GM12873 (cell line): ENCODE data around the gene RABGAP1L.

Experiments used
- CTCF ChIP-seq: IDR thresholded peaks from 2 replicates; pipeline ENCODE4 v1.5.1; 2012; ENCODE audit warnings: low read depth, mild to moderate bottlenecking, moderate library complexity, low read length, control low read depth; ENCODE audit not compliant: insufficient read depth; ENCODE audit errors: missing control alignments

Gene RABGAP1L

GRCh38 chr1:174534789-174535188 is 375.5 kb downstream of the RABGAP1L start:
- TF ChIP-seq CTCF = no peak

- no peak for TF ChIP-seq CTCF
These were observed 375.9 kb downstream of the RABGAP1L start for GRCh38 chr1:174535207-174535606.

GRCh38 chr1:174550296-174550695 is 391.0 kb downstream of the RABGAP1L start:
- TF ChIP-seq CTCF = no peak

GRCh38 chr1:174556392-174556791 is 397.1 kb downstream of the RABGAP1L start:
- no peak for TF ChIP-seq CTCF

- no peak for TF ChIP-seq CTCF
These were observed 409.2 kb downstream of the RABGAP1L start for GRCh38 chr1:174568551-174568950.

- TF ChIP-seq CTCF = no peak
These were observed 409.9 kb downstream of the RABGAP1L start for GRCh38 chr1:174569240-174569639.

GRCh38 chr1:174572771-174573170 is 413.5 kb downstream of the RABGAP1L start:
- no peak for TF ChIP-seq CTCF
